HG03469 (cell line): ENCODE data around the gene SAYSD1.
A peak's percentile ranks its signal among the peaks of the same experiment; 100 is the strongest.

ENCODE experiments used
- ATAC-seq: cut with Tn5 transposase; IDR thresholded peaks from one replicate; pipeline ENCODE4 v1.9.1; 2021; ENCODE audit warnings: mild to moderate bottlenecking, moderate library complexity, moderate number of reproducible peaks; ENCODE audit not compliant: unreplicated experiment

The SAYSD1 gene

GRCh38 chr6:39108041-39108839 is 6.7 kb downstream of the SAYSD1 start:
- ATAC-seq = no peak

DNA sequence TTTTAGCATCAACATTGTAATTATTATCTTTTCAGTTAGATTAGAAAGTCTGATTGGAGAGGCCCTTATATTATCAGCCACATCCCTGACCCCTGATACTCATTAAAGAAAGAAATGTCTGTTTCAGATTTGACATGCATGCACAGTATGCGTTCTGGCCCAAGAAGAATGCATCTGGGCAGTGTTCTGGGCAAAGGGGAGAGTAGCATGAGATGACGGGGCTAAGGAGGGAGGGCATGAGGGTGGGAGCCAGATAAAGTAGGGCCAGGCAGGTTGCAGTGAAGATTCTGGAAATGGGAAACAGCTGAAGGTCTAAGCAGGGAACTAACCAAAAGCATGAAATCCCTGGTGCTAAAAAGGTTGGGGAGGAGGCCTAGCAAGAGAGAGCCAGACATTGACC is 7.3 kb downstream of the SAYSD1 start:
- ATAC-seq = no peak

- ATAC-seq = no peak
These were observed 8.0 kb downstream of the SAYSD1 start for GRCh38 chr6:39107034-39107433.

- no peak for ATAC-seq
These were observed 10.5 kb downstream of the SAYSD1 start for GRCh38 chr6:39104528-39104927.

DNA sequence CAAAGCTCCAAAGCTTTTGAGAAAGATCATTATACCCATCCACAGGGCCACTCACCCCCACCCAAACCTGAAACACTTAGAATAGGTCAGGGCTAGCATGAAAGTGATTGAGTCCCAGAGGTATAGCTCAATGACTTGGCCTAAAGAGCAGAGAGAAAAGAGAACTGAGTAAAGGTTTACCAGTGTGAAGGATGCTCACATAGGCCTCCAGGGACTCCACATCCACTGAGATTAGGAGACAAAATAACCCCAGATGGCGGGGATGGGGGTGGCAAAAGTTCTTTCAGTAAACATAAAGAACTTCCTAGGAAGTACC is 12.2 kb downstream of the SAYSD1 start:
- ATAC-seq = no peak

DNA sequence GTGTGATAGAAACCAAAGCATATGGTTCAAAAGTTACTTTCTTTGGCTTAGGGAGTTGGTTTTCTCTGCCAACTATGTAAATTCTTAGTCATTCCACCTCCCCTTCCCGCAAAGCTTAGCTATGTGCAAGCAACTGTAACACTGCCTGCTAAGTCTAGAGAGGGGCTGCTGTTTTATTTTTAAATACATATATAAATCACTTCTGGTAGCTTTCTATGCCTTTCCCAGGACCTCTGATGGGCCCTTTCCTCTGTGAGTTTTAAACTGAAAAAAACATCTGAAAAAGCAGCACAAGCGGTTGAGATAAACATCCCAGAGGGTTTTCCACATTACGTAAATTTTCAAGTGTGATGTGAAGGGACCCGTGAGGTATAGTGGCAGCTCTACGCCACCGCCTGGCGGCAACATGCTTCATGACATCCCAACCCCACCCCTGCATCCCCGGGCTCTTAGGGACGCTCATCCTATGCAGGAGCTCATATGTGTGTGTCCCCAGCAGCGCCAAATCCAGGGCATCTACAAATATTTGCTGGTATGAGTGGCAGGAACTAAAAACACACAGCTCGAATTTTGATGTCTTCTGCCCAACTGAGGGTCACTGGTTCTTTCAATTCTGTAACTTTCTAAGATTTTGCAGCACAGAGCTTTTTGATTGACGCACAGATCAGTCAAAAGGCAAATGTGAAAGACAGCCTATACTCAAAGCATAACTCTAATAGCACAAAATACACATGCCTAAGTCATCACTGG is 12.7 kb downstream of the SAYSD1 start:
- no peak for ATAC-seq

DNA sequence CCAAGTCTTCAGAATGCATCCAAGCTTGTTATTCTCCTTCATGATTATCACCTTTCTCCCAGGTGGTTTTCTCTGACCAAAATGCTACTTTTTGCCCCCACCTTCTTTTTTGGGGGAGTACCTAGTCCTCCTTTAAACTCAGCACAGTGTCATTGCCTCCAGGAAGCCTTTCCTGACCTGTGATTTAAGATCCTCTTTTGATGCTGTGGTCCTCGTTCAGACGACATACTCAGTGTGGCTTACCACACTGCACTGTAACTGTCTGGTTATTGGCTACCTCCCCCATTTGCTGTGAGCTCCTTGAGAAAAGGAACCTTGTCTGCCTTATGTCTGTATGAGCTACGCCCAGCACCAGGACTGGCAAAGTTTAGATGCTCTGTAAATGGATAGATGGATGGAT is 14.6 kb downstream of the SAYSD1 start:
- no peak for ATAC-seq

GRCh38 chr6:39095578-39095977 is 19.4 kb downstream of the SAYSD1 start:
- no peak for ATAC-seq

- no peak for ATAC-seq
These were observed 21.8 kb downstream of the SAYSD1 start for GRCh38 chr6:39093149-39093708.

DNA sequence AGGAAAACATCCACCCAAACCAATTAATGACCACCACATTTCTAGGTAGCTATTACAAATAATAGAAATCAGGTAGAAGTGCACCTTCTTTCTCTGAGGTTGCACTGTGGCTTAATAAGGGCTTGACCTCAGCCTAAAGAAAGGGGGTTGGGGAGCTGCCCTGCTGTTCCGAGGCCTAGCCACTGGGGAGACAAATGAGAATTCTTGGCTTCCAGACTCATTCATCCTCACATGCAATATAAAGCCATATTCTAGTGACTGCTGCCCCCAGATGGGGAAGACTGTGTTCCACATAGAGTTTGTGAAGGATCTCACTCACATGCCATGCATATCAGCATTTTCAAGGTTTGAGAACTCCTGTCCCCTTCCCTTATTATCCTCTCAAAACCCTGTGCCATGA is 22.9 kb downstream of the SAYSD1 start:
- no peak for ATAC-seq

GRCh38 chr6:39091220-39091619 is 23.8 kb downstream of the SAYSD1 start:
- ATAC-seq = no peak

- ATAC-seq = no peak
These were observed 24.9 kb downstream of the SAYSD1 start for GRCh38 chr6:39090036-39090435.

- no peak for ATAC-seq
These were observed 26.7 kb downstream of the SAYSD1 start for GRCh38 chr6:39088331-39088730.

DNA sequence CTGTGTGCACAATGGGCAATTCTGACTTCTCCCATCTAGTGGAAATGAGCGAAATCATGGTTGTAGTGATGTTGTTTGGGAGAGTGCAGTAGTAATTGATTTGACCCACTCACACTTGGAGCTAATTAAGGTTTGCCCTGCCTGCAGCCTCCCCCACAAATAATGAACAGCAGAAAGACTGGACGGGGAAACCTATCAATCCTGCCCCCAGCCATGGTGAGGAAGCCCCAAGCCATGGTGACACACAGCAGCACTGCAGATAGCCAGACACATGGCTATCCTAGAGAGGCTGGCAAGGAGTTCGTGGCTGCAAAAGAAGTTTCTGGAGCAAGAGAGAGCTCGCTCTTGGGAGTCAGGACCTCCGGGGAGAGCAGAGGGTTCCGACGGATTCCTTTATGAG is 27.8 kb downstream of the SAYSD1 start:
- ATAC-seq = no peak

DNA sequence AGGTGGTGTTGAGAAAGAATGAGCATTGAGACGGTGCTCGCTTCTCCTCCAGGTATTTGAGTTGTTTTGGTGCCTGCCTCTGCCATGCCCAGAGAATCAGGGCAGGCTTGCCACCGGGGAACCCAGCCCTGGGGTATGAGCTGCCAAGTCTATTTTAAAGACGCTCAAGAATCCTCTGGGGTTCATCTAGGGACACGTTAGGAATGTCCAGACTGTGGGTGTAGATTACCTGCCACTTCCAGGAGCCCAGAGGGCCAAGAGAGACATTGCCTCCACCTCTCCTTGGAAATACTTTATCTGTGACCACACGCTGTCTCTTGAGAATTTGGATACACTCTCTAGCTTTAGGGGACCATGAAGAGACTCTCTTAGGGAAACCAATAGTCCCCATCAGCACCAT is 28.3 kb downstream of the SAYSD1 start:
- no peak for ATAC-seq

DNA sequence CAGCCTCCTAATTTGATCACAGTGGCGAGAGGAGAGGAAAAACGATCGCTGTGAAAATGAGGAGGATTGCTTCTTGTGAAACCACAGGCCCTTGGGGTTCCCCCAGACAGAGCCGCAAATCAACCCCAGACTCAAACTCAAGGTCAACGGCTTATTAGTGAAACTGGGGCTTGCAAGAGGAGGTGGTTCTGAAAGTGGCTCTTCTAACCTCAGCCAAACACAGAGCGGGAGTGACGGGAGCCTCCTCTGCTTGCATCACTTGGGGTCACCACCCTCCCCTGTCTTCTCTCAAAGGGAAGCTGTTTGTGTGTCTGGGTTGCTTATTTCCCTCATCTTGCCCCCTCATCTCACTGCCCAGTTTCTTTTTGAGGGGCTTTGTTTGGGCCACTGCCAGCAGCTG is 28.7 kb downstream of the SAYSD1 start:
- peak; percentile 74 for ATAC-seq

DNA sequence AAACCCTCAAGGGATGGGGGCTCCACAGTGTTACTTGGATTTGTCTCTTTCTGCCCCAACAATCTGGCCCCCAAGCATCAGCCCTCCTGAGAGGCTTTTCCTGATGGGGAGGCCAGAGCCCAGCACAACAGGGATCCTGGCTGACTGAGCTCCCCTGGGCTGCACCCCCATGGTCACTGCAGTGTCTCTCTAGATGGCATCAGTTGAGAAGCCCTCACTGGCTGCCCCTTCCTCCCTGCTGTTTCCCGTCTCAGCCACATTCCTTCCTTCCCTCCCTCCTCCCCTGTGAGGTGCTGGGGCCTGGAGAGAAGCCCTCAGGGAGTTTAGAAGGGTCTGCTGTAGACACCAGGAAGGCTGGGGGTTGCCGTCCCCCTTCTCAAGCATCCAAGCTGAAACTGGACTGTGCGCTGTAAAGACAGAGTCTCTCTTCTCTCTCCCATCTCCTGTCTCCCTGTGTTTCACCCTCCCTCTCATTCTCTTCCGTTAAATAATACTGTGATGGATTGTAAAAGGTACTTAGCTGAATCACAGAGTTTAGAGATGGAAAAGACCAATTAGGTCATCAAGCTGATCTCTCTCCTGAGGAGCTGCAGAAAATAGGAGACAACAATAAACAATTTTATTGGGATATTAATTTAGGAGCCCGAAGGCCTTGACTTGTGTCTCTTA is 29.7 kb downstream of the SAYSD1 start:
- no peak for ATAC-seq

- no peak for ATAC-seq
These were observed 30.5 kb downstream of the SAYSD1 start for GRCh38 chr6:39084506-39084905.

DNA sequence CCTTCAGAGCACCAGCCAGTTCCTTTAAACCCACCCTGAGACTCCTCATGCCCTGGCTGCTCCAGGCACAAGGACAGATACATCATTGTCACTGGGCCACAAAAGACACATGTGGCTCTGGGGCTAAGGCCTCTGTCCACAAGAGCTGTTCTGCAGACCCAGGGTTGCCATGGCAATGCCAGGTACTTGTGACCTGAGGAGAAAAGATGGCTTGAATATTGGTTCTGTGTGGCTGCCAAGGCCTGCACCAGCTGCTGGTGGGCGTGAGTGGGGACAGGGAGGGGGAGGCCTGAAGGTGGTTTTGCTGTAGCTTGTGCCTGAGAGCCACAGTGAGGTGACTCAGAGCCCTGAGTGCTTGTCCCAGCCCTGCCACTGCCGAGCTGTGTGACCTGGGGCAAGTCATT is 31.8 kb downstream of the SAYSD1 start:
- no peak for ATAC-seq

GRCh38 chr6:39082310-39082709 is 32.7 kb downstream of the SAYSD1 start:
- ATAC-seq = no peak

GRCh38 chr6:39080246-39080875 is 34.6 kb downstream of the SAYSD1 start:
- ATAC-seq = no peak
